MM.1S (cell line): ENCODE measurements around the gene G2E3.
"Not testable (repeated sequence)": the region's sequence is repeated elsewhere in the genome, so short reads cannot be mapped to it uniquely, and the experiment has no call there.

ENCODE experiments used
- DNase-seq: peaks from one replicate; pipeline ENCODE4 v3.0.0-alpha.2; 2015
- H2AFZ ChIP-seq: fragments of 300-600 bp; sonication (generic); 2 replicates; pipeline ENCODE4 v1.6.0; 2016; ENCODE audit warnings: antibody characterized with exemption, low read length
- H3F3A ChIP-seq: fragments of 300-600 bp; sonication (generic); 2 replicates; pipeline ENCODE4 v1.6.1; 2016; ENCODE audit warnings: mild to moderate bottlenecking, antibody characterized with exemption, low read length, moderate library complexity, mixed read lengths; ENCODE audit not compliant: insufficient read depth
- H3K27ac ChIP-seq: fragments of 300-600 bp; sonication (generic); 2 replicates; pipeline ENCODE4 v1.5.1; 2016; ENCODE audit warnings: mild to moderate bottlenecking, low read length
- H3K27me3 ChIP-seq: fragments of 300-600 bp; sonication (generic); replicated peaks from 2 replicates; pipeline ENCODE4 v1.6.0; 2016; ENCODE audit warnings: low read length; ENCODE audit not compliant: insufficient read depth
- H3K36me3 ChIP-seq: fragments of 300-600 bp; sonication (generic); replicated peaks from 2 replicates; pipeline ENCODE4 v1.6.1; 2016; ENCODE audit warnings: mild to moderate bottlenecking, low read length, mixed read lengths; ENCODE audit not compliant: insufficient read depth
- H3K4me1 ChIP-seq: fragments of 300-600 bp; sonication (generic); 2 replicates; pipeline ENCODE4 v1.6.1; 2016; ENCODE audit warnings: low read length, mixed read lengths
- H3K4me2 ChIP-seq: fragments of 300-600 bp; sonication (generic); 2 replicates; pipeline ENCODE4 v1.6.0; 2016; ENCODE audit warnings: low read depth, low read length
- H3K4me3 ChIP-seq: fragments of 300-600 bp; sonication (generic); 2 replicates; pipeline ENCODE4 v1.5.1; 2016; ENCODE audit warnings: low read length, mixed read lengths
- H3K79me2 ChIP-seq: fragments of 300-600 bp; sonication (generic); 2 replicates; pipeline ENCODE4 v1.6.1; 2016; ENCODE audit warnings: mixed run types, low read length, mixed read lengths
- H3K9ac ChIP-seq: fragments of 300-600 bp; sonication (generic); 2 replicates; pipeline ENCODE4 v1.6.1; 2016; ENCODE audit warnings: low read length, mixed read lengths
- H3K9me2 ChIP-seq: fragments of 300-600 bp; sonication (generic); replicated peaks from 2 replicates; pipeline ENCODE4 v1.6.1; 2016; ENCODE audit warnings: mild to moderate bottlenecking, low read length, mixed read lengths; ENCODE audit not compliant: insufficient read depth
- H3K9me3 ChIP-seq: fragments of 300-600 bp; sonication (generic); replicated peaks from 2 replicates; pipeline ENCODE4 v1.6.1; 2016; ENCODE audit warnings: mild to moderate bottlenecking, low read length, mixed read lengths; ENCODE audit not compliant: insufficient read depth
- H4K20me1 ChIP-seq: fragments of 300-600 bp; sonication (generic); 2 replicates; pipeline ENCODE4 v1.6.1; 2016; ENCODE audit warnings: mild to moderate bottlenecking, low read length, moderate library complexity, mixed read lengths; ENCODE audit not compliant: insufficient read depth
- EZH2 ChIP-seq: fragments of 300-600 bp; sonication (generic); optimal IDR thresholded peaks from 2 replicates; pipeline ENCODE3; 2017; ENCODE audit warnings: low read depth, mild to moderate bottlenecking, antibody characterized with exemption, low read length, mixed read lengths
- EZH2phosphoT487 ChIP-seq: fragments of 300-600 bp; sonication (generic); IDR thresholded peaks from 2 replicates; pipeline ENCODE4 v1.6.1; 2018; ENCODE audit warnings: antibody characterized with exemption, low read length
- TF ChIP-seq, protein P1 (sequence below): fragments of 300-600 bp; sonication (generic); IDR thresholded peaks from 2 replicates; pipeline ENCODE4 v1.5.1; 2016; ENCODE audit warnings: antibody characterized with exemption, low read length, mixed read lengths

G2E3 gene

DNA sequence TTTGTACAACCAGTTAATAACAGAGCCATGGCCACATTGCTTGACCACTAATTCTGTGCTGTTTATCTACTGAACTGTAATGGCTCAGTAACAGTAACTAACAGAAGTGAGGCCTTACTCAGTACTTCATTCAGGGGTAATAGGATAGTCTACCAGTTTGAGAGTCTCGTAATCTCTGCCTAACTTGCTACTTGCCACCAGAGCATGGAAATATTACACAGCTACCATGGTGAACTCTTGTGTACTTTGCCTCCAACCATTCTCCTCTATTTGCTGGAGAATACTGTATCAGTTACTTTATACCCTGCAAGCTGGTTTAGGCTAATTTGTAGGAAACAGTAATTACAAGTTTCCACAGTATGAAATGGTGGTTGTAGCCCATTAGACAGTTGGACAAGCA, 73.8 kb downstream of the G2E3 start:
- no peak overlapping the region for H3K4me3 ChIP-seq
- DNase-seq: no peak
- peaks cover 20% of the 10 kb centered on the region for H3K79me2 ChIP-seq
- H3K27ac ChIP-seq: no peak overlapping the region
- H4K20me1 ChIP-seq: no peaks in the 10 kb centered on the region
- H3K9me3 ChIP-seq: no peaks in the 10 kb centered on the region
- no peaks in the 10 kb centered on the region for H3K9me2 ChIP-seq
- no peaks in the 10 kb centered on the region for H3K4me1 ChIP-seq
- H3K4me2 ChIP-seq: no peak overlapping the region
- H2AFZ ChIP-seq: no peak overlapping the region
- no peaks in the 10 kb centered on the region for H3K27me3 ChIP-seq
- no peak overlapping the region for H3K9ac ChIP-seq
- TF ChIP-seq, protein P1, sequence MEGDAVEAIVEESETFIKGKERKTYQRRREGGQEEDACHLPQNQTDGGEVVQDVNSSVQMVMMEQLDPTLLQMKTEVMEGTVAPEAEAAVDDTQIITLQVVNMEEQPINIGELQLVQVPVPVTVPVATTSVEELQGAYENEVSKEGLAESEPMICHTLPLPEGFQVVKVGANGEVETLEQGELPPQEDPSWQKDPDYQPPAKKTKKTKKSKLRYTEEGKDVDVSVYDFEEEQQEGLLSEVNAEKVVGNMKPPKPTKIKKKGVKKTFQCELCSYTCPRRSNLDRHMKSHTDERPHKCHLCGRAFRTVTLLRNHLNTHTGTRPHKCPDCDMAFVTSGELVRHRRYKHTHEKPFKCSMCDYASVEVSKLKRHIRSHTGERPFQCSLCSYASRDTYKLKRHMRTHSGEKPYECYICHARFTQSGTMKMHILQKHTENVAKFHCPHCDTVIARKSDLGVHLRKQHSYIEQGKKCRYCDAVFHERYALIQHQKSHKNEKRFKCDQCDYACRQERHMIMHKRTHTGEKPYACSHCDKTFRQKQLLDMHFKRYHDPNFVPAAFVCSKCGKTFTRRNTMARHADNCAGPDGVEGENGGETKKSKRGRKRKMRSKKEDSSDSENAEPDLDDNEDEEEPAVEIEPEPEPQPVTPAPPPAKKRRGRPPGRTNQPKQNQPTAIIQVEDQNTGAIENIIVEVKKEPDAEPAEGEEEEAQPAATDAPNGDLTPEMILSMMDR: no peak
- TF ChIP-seq EZH2 (no peak), EZH2phosphoT487 (no peak)
- no peaks in the 10 kb centered on the region for H3K36me3 ChIP-seq
- H3F3A ChIP-seq: no peaks in the 10 kb centered on the region

DNA sequence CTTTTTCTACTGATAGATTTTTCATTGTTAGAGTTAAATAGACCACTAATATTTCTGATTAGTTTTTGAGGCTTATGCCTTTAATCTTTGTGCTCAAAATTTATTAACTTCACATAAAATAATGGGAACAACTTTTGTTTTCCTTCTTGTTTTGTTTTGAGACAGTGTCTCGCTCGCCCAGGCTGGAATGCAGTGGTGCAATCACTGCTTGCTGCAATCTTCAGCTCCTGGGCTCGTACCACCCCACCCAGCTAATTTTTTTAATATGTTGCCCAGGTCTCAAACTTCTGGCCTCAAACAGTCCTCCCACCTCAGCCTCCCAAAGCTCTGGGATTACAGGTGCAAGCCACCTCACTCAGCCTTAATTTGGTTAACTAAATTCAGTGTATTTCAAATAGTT, 80.0 kb downstream of the G2E3 start:
- no peaks in the 10 kb centered on the region for H4K20me1 ChIP-seq
- H3K9me3 ChIP-seq: no peaks in the 10 kb centered on the region
- no peak overlapping the region for H3K9ac ChIP-seq
- no peaks in the 10 kb centered on the region for H3K79me2 ChIP-seq
- no peak overlapping the region for H2AFZ ChIP-seq
- H3K4me3 ChIP-seq: no peak overlapping the region
- H3F3A ChIP-seq: no peaks in the 10 kb centered on the region
- no peaks in the 10 kb centered on the region for H3K27me3 ChIP-seq
- H3K4me2 ChIP-seq: no peak overlapping the region
- H3K27ac ChIP-seq: no peak overlapping the region
- TF ChIP-seq EZH2phosphoT487 (no peak), EZH2 (no peak)
- TF ChIP-seq, protein P1: no peak
- no peaks in the 10 kb centered on the region; the same call in 1 of the 2 replicates for H3K36me3 ChIP-seq
- no peak for DNase-seq
- H3K9me2 ChIP-seq: no peaks in the 10 kb centered on the region
- no peaks in the 10 kb centered on the region for H3K4me1 ChIP-seq

DNA sequence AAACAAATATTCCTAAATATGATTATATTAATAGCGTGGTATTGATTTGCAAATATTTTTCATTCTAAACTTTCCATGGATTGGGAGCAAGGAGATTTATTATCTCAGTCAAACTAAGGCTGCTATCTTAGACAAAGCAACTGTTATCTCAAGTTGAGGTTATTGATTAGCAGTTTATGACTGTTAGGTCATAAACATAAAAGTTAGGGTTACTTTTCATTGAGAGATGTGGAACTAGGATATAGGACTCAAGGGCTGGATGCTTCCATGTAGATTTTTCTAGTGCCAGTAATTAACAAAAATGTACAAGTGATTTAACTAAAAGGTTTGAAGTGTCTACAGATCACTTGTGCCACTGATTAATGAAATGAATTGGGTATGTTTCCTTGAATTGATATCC, 82.2 kb downstream of the G2E3 start:
- Histone ChIP-seq H3K4me3 (no peak overlapping the region), H3K4me2 (no peak overlapping the region), H3K9me2 (no peaks in the 10 kb centered on the region), H3K9me3 (no peaks in the 10 kb centered on the region), H4K20me1 (no peaks in the 10 kb centered on the region), H3K27me3 (no peaks in the 10 kb centered on the region), H3K4me1 (no peaks in the 10 kb centered on the region), H3K9ac (no peak overlapping the region), H3K79me2 (no peaks in the 10 kb centered on the region), H3K27ac (no peak overlapping the region), H3F3A (no peaks in the 10 kb centered on the region), H2AFZ (no peak overlapping the region), H3K36me3 (no peaks in the 10 kb centered on the region; the same call in 1 of the 2 replicates)
- TF ChIP-seq EZH2phosphoT487 (no peak), EZH2 (no peak)
- TF ChIP-seq, protein P1: no peak
- DNase-seq: no peak

DNA sequence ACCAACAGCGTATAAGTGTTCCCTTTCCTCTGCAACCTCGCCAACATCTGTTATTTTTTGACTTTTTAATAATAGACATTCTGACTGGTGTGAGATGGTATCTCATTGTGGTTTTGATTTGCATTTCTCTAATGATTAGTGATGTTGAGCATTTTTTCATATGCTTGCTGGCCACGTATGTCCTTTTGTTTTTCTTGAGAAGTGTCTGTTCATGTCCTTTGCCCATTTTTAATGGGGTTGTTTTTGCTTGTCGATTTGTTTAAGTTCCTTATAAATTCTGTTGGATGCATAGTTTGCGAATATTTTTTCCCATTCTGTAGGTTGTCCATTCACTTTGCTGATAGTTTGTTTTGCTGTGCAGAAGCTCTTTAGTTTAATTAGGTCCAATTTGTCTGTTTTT, 85.5 kb downstream of the G2E3 start:
- H3K9me2 ChIP-seq, H3K9me3 ChIP-seq, H4K20me1 ChIP-seq, H3K79me2 ChIP-seq, H3K4me1 ChIP-seq, H3K9ac ChIP-seq, H3K4me2 ChIP-seq, DNase-seq, H3K4me3 ChIP-seq, H2AFZ ChIP-seq, H3K27me3 ChIP-seq, H3K27ac ChIP-seq, H3K36me3 ChIP-seq: not testable (repeated sequence)
- peaks cover 12% of the 10 kb centered on the region for H3F3A ChIP-seq
